ENCODE measurements around the gene MYNN. TPM values are rescaled to one million over a fixed set of nuclear protein-coding genes. Genes with fewer than 3 reads are reported as not detected.

The MYNN gene
- total and polyA plus RNA-seq, 9 of the 15 experiments (the other 6 are each of a cell fraction or from before 2014, with no cell fraction given), result 10.4 to 35.7 (median 21.3) TPM

DNA sequence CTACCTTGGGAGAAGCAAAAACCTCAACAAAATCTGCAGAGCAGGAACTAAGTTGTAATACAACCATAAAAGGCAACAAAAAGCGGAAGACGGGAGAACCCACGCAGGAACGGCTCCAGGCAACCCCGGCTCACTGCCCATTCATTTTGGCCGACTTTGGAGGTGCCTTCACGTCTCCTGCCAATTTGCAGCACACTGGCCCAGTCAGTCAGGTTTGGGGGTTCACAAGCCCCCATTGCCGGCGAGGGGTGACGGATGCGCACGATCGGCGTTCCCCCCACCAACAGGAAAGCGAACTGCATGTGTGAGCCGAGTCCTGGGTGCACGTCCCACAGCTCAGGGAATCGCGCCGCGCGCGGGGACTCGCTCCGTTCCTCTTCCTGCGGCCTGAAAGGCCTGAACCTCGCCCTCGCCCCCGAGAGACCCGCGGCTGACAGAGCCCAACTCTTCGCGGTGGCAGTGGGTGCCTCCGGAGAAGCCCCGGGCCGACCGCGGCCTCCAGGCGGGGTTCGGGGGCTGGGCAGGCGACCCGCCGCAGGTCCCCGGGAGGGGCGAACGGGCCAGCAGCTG is 8.8 kb upstream of the MYNN start (continued):
- no peak for TF ChIP-seq MIER1 (IDR thresholded peaks at IDR 0.05; ENCODE audit: low read depth)
- no peak for TF ChIP-seq WHSC1 (IDR thresholded peaks at IDR 0.05; ENCODE audit: low read length)
- no peak for TF ChIP-seq HDAC3 (IDR thresholded peaks at IDR 0.05; ENCODE audit: borderline replicate concordance, partially characterized antibody)
- TF ChIP-seq POLR2A (conservative IDR thresholded peaks at IDR 0.05), result no peak
- TF ChIP-seq SRSF1 (IDR thresholded peaks at IDR 0.05; ENCODE audit: low read depth, low read length), result 0 out of 2 replicates have a peak, but pooled peaks have one; percentile 71
- TF ChIP-seq CEBPB (tag; IDR thresholded peaks at IDR 0.05), result no peak
- no peak for TF ChIP-seq MBD2 (IDR thresholded peaks at IDR 0.05; ENCODE audit: borderline replicate concordance, low read depth)
- TF ChIP-seq ZNF766 (CRISPR knock-in tag; conservative IDR thresholded peaks at IDR 0.05), result no peak
- TF ChIP-seq ZNF217 (CRISPR knock-in tag; IDR thresholded peaks at IDR 0.05), result no peak
- TF ChIP-seq BDP1 (IDR thresholded peaks at IDR 0.05; ENCODE audit: insufficient read depth, insufficient read length), result no peak
- peak; percentile 97 for TF ChIP-seq FIP1L1 (IDR thresholded peaks at IDR 0.05; ENCODE audit: low read depth, low read length, poor library complexity, severe bottlenecking)
- TF ChIP-seq, protein P1, sequence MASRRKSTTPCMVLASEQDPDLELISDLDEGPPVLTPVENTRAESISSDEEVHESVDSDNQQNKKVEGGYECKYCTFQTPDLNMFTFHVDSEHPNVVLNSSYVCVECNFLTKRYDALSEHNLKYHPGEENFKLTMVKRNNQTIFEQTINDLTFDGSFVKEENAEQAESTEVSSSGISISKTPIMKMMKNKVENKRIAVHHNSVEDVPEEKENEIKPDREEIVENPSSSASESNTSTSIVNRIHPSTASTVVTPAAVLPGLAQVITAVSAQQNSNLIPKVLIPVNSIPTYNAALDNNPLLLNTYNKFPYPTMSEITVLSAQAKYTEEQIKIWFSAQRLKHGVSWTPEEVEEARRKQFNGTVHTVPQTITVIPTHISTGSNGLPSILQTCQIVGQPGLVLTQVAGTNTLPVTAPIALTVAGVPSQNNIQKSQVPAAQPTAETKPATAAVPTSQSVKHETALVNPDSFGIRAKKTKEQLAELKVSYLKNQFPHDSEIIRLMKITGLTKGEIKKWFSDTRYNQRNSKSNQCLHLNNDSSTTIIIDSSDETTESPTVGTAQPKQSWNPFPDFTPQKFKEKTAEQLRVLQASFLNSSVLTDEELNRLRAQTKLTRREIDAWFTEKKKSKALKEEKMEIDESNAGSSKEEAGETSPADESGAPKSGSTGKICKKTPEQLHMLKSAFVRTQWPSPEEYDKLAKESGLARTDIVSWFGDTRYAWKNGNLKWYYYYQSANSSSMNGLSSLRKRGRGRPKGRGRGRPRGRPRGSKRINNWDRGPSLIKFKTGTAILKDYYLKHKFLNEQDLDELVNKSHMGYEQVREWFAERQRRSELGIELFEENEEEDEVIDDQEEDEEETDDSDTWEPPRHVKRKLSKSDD (conservative IDR thresholded peaks at IDR 0.05; ENCODE audit: low read length), result no peak
- TF ChIP-seq, protein P2, sequence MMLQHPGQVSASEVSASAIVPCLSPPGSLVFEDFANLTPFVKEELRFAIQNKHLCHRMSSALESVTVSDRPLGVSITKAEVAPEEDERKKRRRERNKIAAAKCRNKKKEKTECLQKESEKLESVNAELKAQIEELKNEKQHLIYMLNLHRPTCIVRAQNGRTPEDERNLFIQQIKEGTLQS (IDR thresholded peaks at IDR 0.05), result no peak
- TF ChIP-seq, protein P2 (CRISPR knock-in tag; conservative IDR thresholded peaks at IDR 0.05), result peak; percentile 70; the same call in 1 of the 2 replicates
- no peak for TF ChIP-seq CEBPG (CRISPR knock-in tag; IDR thresholded peaks at IDR 0.05)
- TF ChIP-seq CEBPG (tag; conservative IDR thresholded peaks at IDR 0.05 in 1 of 2, IDR thresholded peaks at IDR 0.05 in 1 of 2), result no peak
- TF ChIP-seq ZNF224 (CRISPR knock-in tag; IDR thresholded peaks at IDR 0.05), result no peak
- TF ChIP-seq ZNF274 (IDR thresholded peaks at IDR 0.05; ENCODE audit: borderline replicate concordance, low read depth, low read length), result no peak
- TF ChIP-seq TEAD1 (CRISPR knock-in tag; IDR thresholded peaks at IDR 0.05), result no peak
- TF ChIP-seq, protein P3, sequence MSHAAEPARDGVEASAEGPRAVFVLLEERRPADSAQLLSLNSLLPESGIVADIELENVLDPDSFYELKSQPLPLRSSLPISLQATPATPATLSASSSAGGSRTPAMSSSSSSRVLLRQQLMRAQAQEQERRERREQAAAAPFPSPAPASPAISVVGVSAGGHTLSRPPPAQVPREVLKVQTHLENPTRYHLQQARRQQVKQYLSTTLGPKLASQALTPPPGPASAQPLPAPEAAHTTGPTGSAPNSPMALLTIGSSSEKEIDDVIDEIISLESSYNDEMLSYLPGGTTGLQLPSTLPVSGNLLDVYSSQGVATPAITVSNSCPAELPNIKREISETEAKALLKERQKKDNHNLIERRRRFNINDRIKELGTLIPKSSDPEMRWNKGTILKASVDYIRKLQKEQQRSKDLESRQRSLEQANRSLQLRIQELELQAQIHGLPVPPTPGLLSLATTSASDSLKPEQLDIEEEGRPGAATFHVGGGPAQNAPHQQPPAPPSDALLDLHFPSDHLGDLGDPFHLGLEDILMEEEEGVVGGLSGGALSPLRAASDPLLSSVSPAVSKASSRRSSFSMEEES (CRISPR knock-in tag; IDR thresholded peaks at IDR 0.05), result no peak
- TF ChIP-seq, protein P4, sequence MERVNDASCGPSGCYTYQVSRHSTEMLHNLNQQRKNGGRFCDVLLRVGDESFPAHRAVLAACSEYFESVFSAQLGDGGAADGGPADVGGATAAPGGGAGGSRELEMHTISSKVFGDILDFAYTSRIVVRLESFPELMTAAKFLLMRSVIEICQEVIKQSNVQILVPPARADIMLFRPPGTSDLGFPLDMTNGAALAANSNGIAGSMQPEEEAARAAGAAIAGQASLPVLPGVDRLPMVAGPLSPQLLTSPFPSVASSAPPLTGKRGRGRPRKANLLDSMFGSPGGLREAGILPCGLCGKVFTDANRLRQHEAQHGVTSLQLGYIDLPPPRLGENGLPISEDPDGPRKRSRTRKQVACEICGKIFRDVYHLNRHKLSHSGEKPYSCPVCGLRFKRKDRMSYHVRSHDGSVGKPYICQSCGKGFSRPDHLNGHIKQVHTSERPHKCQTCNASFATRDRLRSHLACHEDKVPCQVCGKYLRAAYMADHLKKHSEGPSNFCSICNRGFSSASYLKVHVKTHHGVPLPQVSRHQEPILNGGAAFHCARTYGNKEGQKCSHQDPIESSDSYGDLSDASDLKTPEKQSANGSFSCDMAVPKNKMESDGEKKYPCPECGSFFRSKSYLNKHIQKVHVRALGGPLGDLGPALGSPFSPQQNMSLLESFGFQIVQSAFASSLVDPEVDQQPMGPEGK (CRISPR knock-in tag; IDR thresholded peaks at IDR 0.05; ENCODE audit: borderline replicate concordance), result no peak
- TF ChIP-seq KAT7 (CRISPR knock-in tag; IDR thresholded peaks at IDR 0.05; ENCODE audit: borderline replicate concordance), result 0 out of 2 replicates have a peak, but pooled peaks have one; percentile 49

Measured in K562 (cell line).